ENCODE data around the gene KCNT2.

Gene KCNT2

DNA sequence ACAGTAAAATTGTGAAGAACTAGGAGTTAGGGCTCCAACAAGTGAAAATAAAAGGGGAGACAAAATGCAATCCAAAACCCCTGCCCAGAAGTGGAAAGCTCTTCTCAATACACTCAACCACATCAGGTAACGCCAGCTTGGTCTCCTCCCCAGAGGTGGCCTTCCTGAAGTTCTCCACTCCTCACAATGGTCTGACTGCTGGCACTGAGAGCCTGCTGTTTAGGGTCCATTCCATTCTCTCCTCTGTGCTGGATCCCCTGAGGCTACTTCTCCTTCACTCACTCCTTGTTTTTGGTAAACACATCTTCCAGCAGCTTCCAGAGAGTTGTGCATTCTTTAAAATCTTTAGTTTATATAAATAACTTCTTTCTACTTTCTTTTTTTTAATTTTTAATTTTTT is 189.5 kb downstream of the KCNT2 start:
- H2AFZ ChIP-seq (ENCODE audit: low read depth, low read length) = no peak overlapping the region

DNA sequence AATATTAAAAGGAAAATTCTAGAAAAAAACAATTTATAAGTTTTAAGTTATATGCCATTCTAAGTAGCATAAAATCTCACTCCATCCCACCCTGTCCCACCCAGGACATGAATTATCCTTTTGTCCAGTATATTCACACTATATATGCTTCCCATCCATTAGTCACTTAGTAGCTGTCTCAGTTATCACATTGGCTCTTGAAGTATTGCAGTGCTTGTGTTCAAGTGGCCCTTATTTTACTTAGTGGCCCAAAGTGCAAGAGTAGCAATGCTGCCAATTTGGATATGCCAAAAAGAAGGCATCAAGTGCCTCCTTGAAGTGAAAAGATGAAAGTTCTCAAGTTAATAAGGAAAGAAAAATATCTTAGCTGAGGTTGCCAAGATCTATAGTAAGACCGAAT is 192.3 kb downstream of the KCNT2 start:
- Histone ChIP-seq H3K4me2 (ENCODE audit: low read length) (no peak overlapping the region), H3K36me3 (replicated peaks; ENCODE audit: low read depth, low read length) (no peaks in the 10 kb centered on the region), H3K9ac (ENCODE audit: low read length) (no peak overlapping the region), H2AFZ (ENCODE audit: low read depth, low read length) (no peak overlapping the region), H4K20me1 (ENCODE audit: insufficient read depth, low read length) (no peaks in the 10 kb centered on the region), H3K79me2 (ENCODE audit: low read length) (no peaks in the 10 kb centered on the region), H3K4me1 (ENCODE audit: low read length) (no peaks in the 10 kb centered on the region), H3K4me3 (ENCODE audit: low read length) (no peak overlapping the region), H3K9me3 (ENCODE audit: insufficient read depth, low read length) (no peaks in the 10 kb centered on the region), H3K27ac (ENCODE audit: low read length) (no peak overlapping the region), H3K27me3 (ENCODE audit: low read depth, low read length) (no peaks in the 10 kb centered on the region)
- no peak for TF ChIP-seq EZH2phosphoT487 (IDR thresholded peaks at IDR 0.05; ENCODE audit: low read depth)
- TF ChIP-seq, protein P1, sequence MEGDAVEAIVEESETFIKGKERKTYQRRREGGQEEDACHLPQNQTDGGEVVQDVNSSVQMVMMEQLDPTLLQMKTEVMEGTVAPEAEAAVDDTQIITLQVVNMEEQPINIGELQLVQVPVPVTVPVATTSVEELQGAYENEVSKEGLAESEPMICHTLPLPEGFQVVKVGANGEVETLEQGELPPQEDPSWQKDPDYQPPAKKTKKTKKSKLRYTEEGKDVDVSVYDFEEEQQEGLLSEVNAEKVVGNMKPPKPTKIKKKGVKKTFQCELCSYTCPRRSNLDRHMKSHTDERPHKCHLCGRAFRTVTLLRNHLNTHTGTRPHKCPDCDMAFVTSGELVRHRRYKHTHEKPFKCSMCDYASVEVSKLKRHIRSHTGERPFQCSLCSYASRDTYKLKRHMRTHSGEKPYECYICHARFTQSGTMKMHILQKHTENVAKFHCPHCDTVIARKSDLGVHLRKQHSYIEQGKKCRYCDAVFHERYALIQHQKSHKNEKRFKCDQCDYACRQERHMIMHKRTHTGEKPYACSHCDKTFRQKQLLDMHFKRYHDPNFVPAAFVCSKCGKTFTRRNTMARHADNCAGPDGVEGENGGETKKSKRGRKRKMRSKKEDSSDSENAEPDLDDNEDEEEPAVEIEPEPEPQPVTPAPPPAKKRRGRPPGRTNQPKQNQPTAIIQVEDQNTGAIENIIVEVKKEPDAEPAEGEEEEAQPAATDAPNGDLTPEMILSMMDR (IDR thresholded peaks at IDR 0.05; ENCODE audit: low read depth, low read length) = no peak

More for the DNA sequence above, 189.5 kb downstream of the KCNT2 start:
- Histone ChIP-seq H3K36me3 (replicated peaks; ENCODE audit: low read depth, low read length) (no peaks in the 10 kb centered on the region), H3K9ac (ENCODE audit: low read length) (no peak overlapping the region), H3K9me3 (ENCODE audit: insufficient read depth, low read length) (no peaks in the 10 kb centered on the region), H3K27me3 (ENCODE audit: low read depth, low read length) (no peaks in the 10 kb centered on the region), H3K4me1 (ENCODE audit: low read length) (no peaks in the 10 kb centered on the region), H4K20me1 (ENCODE audit: insufficient read depth, low read length) (no peaks in the 10 kb centered on the region), H3K27ac (ENCODE audit: low read length) (no peak overlapping the region), H3K79me2 (ENCODE audit: low read length) (no peaks in the 10 kb centered on the region), H3K4me3 (ENCODE audit: low read length) (no peak overlapping the region), H3K4me2 (ENCODE audit: low read length) (no peak overlapping the region)
- no peak for TF ChIP-seq EZH2phosphoT487 (IDR thresholded peaks at IDR 0.05; ENCODE audit: low read depth)
- TF ChIP-seq, protein P1 (IDR thresholded peaks at IDR 0.05; ENCODE audit: low read depth, low read length) = no peak

DNA sequence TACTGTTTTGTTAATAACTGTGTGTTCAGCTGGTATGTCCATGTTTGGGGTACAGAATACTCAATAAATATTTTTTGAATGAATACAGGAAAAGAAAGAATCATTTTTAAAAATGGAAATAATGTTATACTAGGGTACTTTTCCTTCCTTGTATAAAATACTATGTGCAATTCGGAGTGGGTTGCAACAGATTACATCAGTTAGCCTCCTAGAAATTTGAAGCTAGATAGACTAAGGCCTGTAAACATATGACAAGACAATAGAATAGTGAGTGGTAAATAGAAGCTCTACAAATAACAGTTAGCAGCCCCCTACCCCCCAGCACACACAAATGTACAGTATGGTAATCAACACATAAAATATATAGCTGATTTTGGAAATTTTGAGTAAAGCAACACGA is 195.9 kb downstream of the KCNT2 start:
- Histone ChIP-seq H3K36me3 (replicated peaks; ENCODE audit: low read depth, low read length) (no peaks in the 10 kb centered on the region), H3K9ac (ENCODE audit: low read length) (no peak overlapping the region), H3K27me3 (ENCODE audit: low read depth, low read length) (no peaks in the 10 kb centered on the region), H3K4me3 (ENCODE audit: low read length) (no peak overlapping the region), H3K27ac (ENCODE audit: low read length) (no peak overlapping the region), H3K4me1 (ENCODE audit: low read length) (peaks cover 6% of the 10 kb centered on the region), H4K20me1 (ENCODE audit: insufficient read depth, low read length) (no peaks in the 10 kb centered on the region), H3K4me2 (ENCODE audit: low read length) (no peak overlapping the region), H3K9me3 (ENCODE audit: insufficient read depth, low read length) (0 out of 2 replicates have a peak, but pooled peaks cover 4% of the 10 kb centered on the region), H3K79me2 (ENCODE audit: low read length) (no peaks in the 10 kb centered on the region), H2AFZ (ENCODE audit: low read depth, low read length) (no peak overlapping the region)
- no peak for TF ChIP-seq EZH2phosphoT487 (IDR thresholded peaks at IDR 0.05; ENCODE audit: low read depth)
- TF ChIP-seq, protein P1 (IDR thresholded peaks at IDR 0.05; ENCODE audit: low read depth, low read length) = no peak

DNA sequence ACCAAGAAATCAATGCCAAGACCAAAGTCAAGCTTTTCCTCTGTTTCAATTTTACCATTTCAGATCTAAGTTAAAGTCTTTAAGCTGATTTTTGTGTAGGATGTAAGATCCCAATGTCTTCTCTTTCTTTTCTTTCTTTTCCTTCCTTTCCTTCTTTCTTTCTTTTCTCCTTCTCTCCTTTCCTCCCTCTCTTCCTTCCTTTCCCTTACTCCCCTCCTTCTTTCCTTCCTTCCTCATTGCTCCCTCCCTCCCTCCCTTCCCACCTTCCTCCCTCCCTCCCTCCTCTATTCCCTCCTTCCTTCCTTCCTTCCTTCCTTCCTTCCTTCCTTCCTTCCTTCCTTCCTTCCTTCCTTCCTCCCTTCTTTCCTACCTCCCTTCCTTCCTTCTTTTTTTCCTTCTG is 197.5 kb downstream of the KCNT2 start:
- H4K20me1 ChIP-seq (ENCODE audit: insufficient read depth, low read length) = no peaks in the 10 kb centered on the region
- no peak overlapping the region for H3K27ac ChIP-seq (ENCODE audit: low read length)
- H3K4me1 ChIP-seq (ENCODE audit: low read length) = peaks cover 6% of the 10 kb centered on the region
- no peaks in the 10 kb centered on the region for H3K27me3 ChIP-seq (ENCODE audit: low read depth, low read length)
- H3K9me3 ChIP-seq (ENCODE audit: insufficient read depth, low read length) = 0 out of 2 replicates have a peak, but pooled peaks cover 4% of the 10 kb centered on the region
- H3K79me2 ChIP-seq (ENCODE audit: low read length) = no peaks in the 10 kb centered on the region
- TF ChIP-seq, protein P1 (IDR thresholded peaks at IDR 0.05; ENCODE audit: low read depth, low read length) = no peak
- TF ChIP-seq EZH2phosphoT487 (IDR thresholded peaks at IDR 0.05; ENCODE audit: low read depth) = no peak
- H3K36me3 ChIP-seq (replicated peaks; ENCODE audit: low read depth, low read length) = no peaks in the 10 kb centered on the region
- no peak overlapping the region for H3K4me3 ChIP-seq (ENCODE audit: low read length)
- H3K4me2 ChIP-seq (ENCODE audit: low read length) = no peak overlapping the region
- no peak overlapping the region for H2AFZ ChIP-seq (ENCODE audit: low read depth, low read length)
- no peak overlapping the region for H3K9ac ChIP-seq (ENCODE audit: low read length)

All from OCI-LY3 (cell line).